Loucy (cell line): Measurements from ENCODE around the gene DNM3.

Experiments used
- H2AFZ ChIP-seq: fragments of 200-600 bp; sonication (generic); 2 replicates; pipeline ENCODE4 v1.6.0; 2016; ENCODE audit warnings: antibody characterized with exemption, mild to moderate bottlenecking, low read length, moderate library complexity
- H3F3A ChIP-seq: fragments of 200-600 bp; 2 replicates; pipeline ENCODE4 v1.6.0; 2016; ENCODE audit warnings: antibody characterized with exemption, low read depth, mild to moderate bottlenecking
- H3K27me3 ChIP-seq: fragments of 200-600 bp; sonication (generic); 2 replicates; pipeline ENCODE4 v1.6.1; 2014; ENCODE audit warnings: low read length, mild to moderate bottlenecking; ENCODE audit not compliant: insufficient read depth, poor library complexity, severe bottlenecking
- H3K36me3 ChIP-seq: fragments of 200-600 bp; sonication (generic); 2 replicates; pipeline ENCODE4 v1.6.1; 2016; ENCODE audit warnings: low read length; ENCODE audit not compliant: insufficient read depth
- H3K4me1 ChIP-seq: fragments of 200-600 bp; sonication (generic); 2 replicates; pipeline ENCODE4 v1.5.1; 2014; ENCODE audit warnings: low read length, mild to moderate bottlenecking; ENCODE audit not compliant: insufficient read depth, poor library complexity, severe bottlenecking
- H3K4me2 ChIP-seq: fragments of 200-600 bp; sonication (generic); 2 replicates; pipeline ENCODE4 v1.6.0; 2014; ENCODE audit warnings: antibody characterized with exemption, low read length, low read depth, mild to moderate bottlenecking; ENCODE audit not compliant: poor library complexity, severe bottlenecking
- H3K4me3 ChIP-seq: fragments of 200-600 bp; sonication (generic); 2 replicates; pipeline ENCODE4 v1.5.1; 2014; ENCODE audit warnings: low read length, mild to moderate bottlenecking, mixed read lengths; ENCODE audit not compliant: poor library complexity, severe bottlenecking
- H3K79me2 ChIP-seq: fragments of 200-600 bp; sonication (generic); 2 replicates; pipeline ENCODE4 v1.6.1; 2014; ENCODE audit warnings: low read length; ENCODE audit not compliant: insufficient read depth
- H3K9ac ChIP-seq: fragments of 200-600 bp; sonication (generic); 2 replicates; pipeline ENCODE4 v1.6.0; 2014; ENCODE audit warnings: mild to moderate bottlenecking, low read depth, low read length, moderate library complexity; ENCODE audit not compliant: poor library complexity, severe bottlenecking
- H3K9me2 ChIP-seq: fragments of 200-600 bp; sonication (generic); replicated peaks from 2 replicates; pipeline ENCODE4 v1.6.1; 2016; ENCODE audit warnings: low read depth, low read length, mixed read lengths
- H3K9me3 ChIP-seq: fragments of 200-600 bp; sonication (generic); 2 replicates; pipeline ENCODE4 v1.6.1; 2014; ENCODE audit warnings: mild to moderate bottlenecking, antibody characterized with exemption, low read length, low read depth; ENCODE audit not compliant: insufficient read depth
- H4K20me1 ChIP-seq: fragments of 200-600 bp; sonication (generic); 2 replicates; pipeline ENCODE4 v1.6.0; 2014; ENCODE audit warnings: antibody characterized with exemption, low read length, mild to moderate bottlenecking; ENCODE audit not compliant: insufficient read depth, poor library complexity, severe bottlenecking
- EZH2phosphoT487 ChIP-seq: fragments of 200-600 bp; IDR thresholded peaks from 2 replicates; pipeline ENCODE4 v1.6.1; 2018; ENCODE audit warnings: antibody characterized with exemption, mild to moderate bottlenecking, moderate library complexity, borderline replicate concordance
- TF ChIP-seq, protein P1 (sequence below): fragments of 200-600 bp; sonication (generic); conservative IDR thresholded peaks from 2 replicates; pipeline ENCODE4 v1.5.1; 2014; ENCODE audit warnings: mild to moderate bottlenecking, antibody characterized with exemption, low read length

Gene DNM3

DNA sequence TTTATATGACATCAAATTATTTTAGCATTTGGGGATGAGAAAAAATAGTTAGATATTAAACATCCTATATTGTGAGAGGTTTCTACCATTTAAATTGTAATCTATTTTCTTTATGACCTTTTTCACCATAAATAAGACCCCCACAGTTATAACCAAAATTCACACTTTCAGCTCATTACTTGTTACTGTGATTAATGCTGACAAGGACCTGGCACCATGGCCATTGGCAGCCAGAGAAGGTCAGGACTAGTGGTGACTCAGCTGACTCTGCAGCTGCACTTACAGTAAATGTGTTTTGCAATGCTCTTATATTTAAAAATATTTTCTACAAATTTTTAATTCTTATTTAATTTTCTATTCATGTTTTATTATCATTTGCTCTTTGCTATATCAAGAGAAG is 445.9 kb downstream of the DNM3 start:
- H3K9me2 ChIP-seq = no peaks in the 10 kb centered on the region
- H3K4me3 ChIP-seq = no peak overlapping the region
- no peak for TF ChIP-seq EZH2phosphoT487
- TF ChIP-seq, protein P1, sequence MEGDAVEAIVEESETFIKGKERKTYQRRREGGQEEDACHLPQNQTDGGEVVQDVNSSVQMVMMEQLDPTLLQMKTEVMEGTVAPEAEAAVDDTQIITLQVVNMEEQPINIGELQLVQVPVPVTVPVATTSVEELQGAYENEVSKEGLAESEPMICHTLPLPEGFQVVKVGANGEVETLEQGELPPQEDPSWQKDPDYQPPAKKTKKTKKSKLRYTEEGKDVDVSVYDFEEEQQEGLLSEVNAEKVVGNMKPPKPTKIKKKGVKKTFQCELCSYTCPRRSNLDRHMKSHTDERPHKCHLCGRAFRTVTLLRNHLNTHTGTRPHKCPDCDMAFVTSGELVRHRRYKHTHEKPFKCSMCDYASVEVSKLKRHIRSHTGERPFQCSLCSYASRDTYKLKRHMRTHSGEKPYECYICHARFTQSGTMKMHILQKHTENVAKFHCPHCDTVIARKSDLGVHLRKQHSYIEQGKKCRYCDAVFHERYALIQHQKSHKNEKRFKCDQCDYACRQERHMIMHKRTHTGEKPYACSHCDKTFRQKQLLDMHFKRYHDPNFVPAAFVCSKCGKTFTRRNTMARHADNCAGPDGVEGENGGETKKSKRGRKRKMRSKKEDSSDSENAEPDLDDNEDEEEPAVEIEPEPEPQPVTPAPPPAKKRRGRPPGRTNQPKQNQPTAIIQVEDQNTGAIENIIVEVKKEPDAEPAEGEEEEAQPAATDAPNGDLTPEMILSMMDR = no peak
- no peaks in the 10 kb centered on the region for H3F3A ChIP-seq
- no peaks in the 10 kb centered on the region for H3K27me3 ChIP-seq
- H3K4me1 ChIP-seq = peaks cover 6% of the 10 kb centered on the region
- no peaks in the 10 kb centered on the region for H3K9me3 ChIP-seq
- no peak overlapping the region for H3K4me2 ChIP-seq
- H3K36me3 ChIP-seq = no peaks in the 10 kb centered on the region
- H3K79me2 ChIP-seq = no peaks in the 10 kb centered on the region
- no peaks in the 10 kb centered on the region for H4K20me1 ChIP-seq
- H2AFZ ChIP-seq = no peak overlapping the region
- H3K9ac ChIP-seq = no peak overlapping the region

GRCh38 chr1:172288581-172288980 is 447.3 kb downstream of the DNM3 start:
- Histone ChIP-seq H2AFZ (no peak overlapping the region), H3K4me2 (no peak overlapping the region), H3K36me3 (no peaks in the 10 kb centered on the region), H3K9ac (no peak overlapping the region), H3F3A (no peaks in the 10 kb centered on the region), H3K4me3 (no peak overlapping the region), H3K4me1 (peaks cover 6% of the 10 kb centered on the region), H4K20me1 (no peaks in the 10 kb centered on the region), H3K9me2 (no peaks in the 10 kb centered on the region), H3K27me3 (no peaks in the 10 kb centered on the region), H3K79me2 (no peaks in the 10 kb centered on the region), H3K9me3 (no peaks in the 10 kb centered on the region)
- no peak for TF ChIP-seq EZH2phosphoT487
- TF ChIP-seq, protein P1 = no peak

GRCh38 chr1:172289448-172289847 is 448.1 kb downstream of the DNM3 start:
- Histone ChIP-seq H3K9me3 (no peaks in the 10 kb centered on the region), H3K9me2 (no peaks in the 10 kb centered on the region), H3K4me3 (no peak overlapping the region), H3F3A (no peaks in the 10 kb centered on the region), H3K4me2 (no peak overlapping the region), H2AFZ (no peak overlapping the region), H4K20me1 (no peaks in the 10 kb centered on the region), H3K36me3 (no peaks in the 10 kb centered on the region), H3K27me3 (no peaks in the 10 kb centered on the region), H3K4me1 (peaks cover 6% of the 10 kb centered on the region), H3K9ac (no peak overlapping the region), H3K79me2 (no peaks in the 10 kb centered on the region)
- TF ChIP-seq, protein P1 = no peak
- TF ChIP-seq EZH2phosphoT487 = no peak
